Embryonic facial prominence (tissue), 1 donor: ENCODE data around the gene HNRNPA3.

Experiments
- DNase-seq: peaks from one replicate; pipeline ENCODE4 v3.0.0-alpha.2; 2016; ENCODE audit errors: extremely low spot score

Gene HNRNPA3

DNA sequence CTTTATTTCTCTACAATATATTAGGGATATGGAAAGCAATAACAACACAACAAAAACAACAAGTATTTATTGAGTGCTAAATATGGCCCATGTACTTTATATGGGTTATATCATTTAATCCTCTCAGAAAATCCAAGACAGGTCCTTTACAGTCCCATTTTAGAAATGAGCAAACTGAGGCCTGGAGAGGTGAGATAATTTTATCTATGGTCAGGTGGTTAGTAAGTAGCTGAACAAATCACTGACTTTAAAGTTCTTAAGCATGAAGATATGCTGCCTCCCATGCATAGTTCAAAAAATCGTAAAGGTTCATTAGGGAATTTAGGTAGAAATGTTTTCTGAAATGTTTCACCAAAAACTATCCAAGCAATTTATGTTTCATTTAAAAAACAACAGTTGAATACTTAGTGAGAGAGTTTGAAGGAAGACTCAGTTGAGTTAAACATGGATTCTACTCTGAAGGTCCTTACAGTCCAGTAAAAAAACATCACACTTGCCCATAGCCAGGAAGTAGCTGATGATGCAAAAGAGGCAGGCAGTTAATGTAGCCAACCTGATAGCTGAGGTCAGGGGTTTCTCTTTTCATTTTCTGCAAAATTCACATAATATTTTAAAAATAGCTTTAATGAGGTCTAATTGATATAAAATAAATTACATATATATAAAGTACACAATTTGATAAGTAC lies 59.5 kb downstream of the HNRNPA3 start:
- DNase-seq: no peak

DNA sequence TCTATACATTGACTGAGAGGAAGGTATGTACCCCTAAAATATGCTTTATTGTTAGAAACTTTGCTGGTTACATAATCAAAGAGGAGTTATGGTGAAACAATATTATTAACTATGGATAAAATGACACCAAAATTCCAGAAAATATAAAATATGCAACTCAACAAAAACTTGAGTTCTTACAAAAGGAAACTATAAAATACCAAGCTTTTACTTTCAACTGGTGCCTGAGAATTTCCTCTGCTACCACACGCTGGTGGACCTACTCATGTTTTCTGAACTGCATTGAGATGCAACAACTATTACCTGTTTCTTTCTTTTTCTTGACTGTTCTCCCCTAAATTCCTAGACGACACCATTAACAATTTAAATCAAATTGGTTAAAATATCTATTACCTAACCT lies 60.2 kb downstream of the HNRNPA3 start:
- no peak for DNase-seq

DNA sequence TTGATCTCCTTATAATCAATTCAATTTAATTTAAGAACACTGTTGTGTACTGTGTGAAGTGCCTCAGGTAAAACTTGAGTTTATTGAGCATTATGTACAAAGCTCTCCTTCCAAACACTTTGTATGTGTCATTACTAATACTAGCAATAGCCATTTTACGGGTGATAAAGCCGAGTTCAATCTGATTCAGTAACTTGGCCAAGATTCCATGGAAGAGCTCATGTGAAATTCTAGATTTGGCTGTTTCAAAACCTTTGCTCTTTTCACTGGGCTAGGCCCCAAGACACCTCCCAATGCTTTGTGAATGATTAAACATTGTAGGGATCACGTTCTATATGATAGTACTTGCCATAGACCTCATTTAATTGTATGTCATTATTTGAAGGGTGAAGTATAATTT lies 60.8 kb downstream of the HNRNPA3 start:
- DNase-seq: no peak
